Uterus (tissue), 4 donors: ENCODE data around the gene SNX3. TPM values are rescaled to one million over a fixed set of nuclear protein-coding genes. Genes with fewer than 3 reads are reported as not detected.
"Not testable (repeated sequence)": the region's sequence is repeated elsewhere in the genome, so short reads cannot be mapped to it uniquely, and the experiment has no call there.

ENCODE experiments used
- DNase-seq, 2 donors: peaks; one replicate each; pipeline ENCODE4 v3.0.0-alpha.2; 2019 to 2020
- H3K27ac ChIP-seq, 2 donors: fragments of 200-600 bp; sonication (generic); 1 replicate in 1 of 2; 2 replicates in 1 of 2; pipeline ENCODE4 v1.5.1; 2016 to 2018
- H3K27me3 ChIP-seq, 2 donors: fragments of 200-600 bp; sonication (generic); one replicate each; pipeline ENCODE4 v1.5.1; 2018 to 2019; ENCODE audit warnings: control low read depth in 1 of 2
- H3K36me3 ChIP-seq, 2 donors: fragments of 200-600 bp; sonication (generic); one replicate each; pipeline ENCODE4 v1.5.1; 2019; ENCODE audit warnings: control low read depth in 1 of 2
- H3K4me1 ChIP-seq, 2 donors: fragments of 200-600 bp; sonication (generic); one replicate each; pipeline ENCODE4 v1.5.1; 2018 to 2019; ENCODE audit warnings: control low read depth in 1 of 2
- H3K4me3 ChIP-seq, 2 donors: fragments of 200-600 bp; sonication (generic); 1 replicate in 1 of 2; 2 replicates in 1 of 2; pipeline ENCODE4 v1.5.1; 2018 to 2019; ENCODE audit warnings: mild to moderate bottlenecking in 1 of 2
- H3K9me3 ChIP-seq, 2 donors: fragments of 200-600 bp; sonication (generic); one replicate each; pipeline ENCODE4 v1.5.1; 2019; ENCODE audit warnings: control low read depth in 1 of 2
- POLR2A ChIP-seq, 2 donors: fragments of 450-650 bp; IDR thresholded peaks; one replicate each; pipeline ENCODE4 v1.6.1; 2016; ENCODE audit warnings: antibody characterized with exemption in 2 of 2, mild to moderate bottlenecking in 1 of 2, moderate library complexity in 1 of 2
- intact Hi-C: fragments of 100-400 bp; cut with DNase I; formaldehyde crosslinking; loops from one replicate; pipeline ENCODE4 v1.15.1; 2023; ENCODE audit warnings: low total_unique reads
- total RNA-seq, 4 donors: library from RNA; depleted of rRNA in 3 of 4; stranded (reverse); fragments of >200 nt in 3 of 4; gene quantifications; one replicate each; pipeline versions ENCODE4 v1.1.0 to v1.2.4, GENCODE V29; 2014 to 2023
- TF ChIP-seq, protein P1 (sequence below), 4 experiments: fragments of 200-600 bp in 2 of 4; fragments of 450-650 bp in 2 of 4; sonication (generic) in 2 of 4; IDR thresholded peaks; one replicate each; pipeline ENCODE4 v1.5.1; 2016 to 2019; ENCODE audit warnings: antibody characterized with exemption in 4 of 4, mild to moderate bottlenecking in 2 of 4, moderate library complexity in 1 of 4
- donor health status: DM: yes; HTN: yes; CAD: no.

Gene SNX3
- total RNA-seq, 4 donors from 2014 or later, result 94.3 to 215 (median 160) TPM

DNA sequence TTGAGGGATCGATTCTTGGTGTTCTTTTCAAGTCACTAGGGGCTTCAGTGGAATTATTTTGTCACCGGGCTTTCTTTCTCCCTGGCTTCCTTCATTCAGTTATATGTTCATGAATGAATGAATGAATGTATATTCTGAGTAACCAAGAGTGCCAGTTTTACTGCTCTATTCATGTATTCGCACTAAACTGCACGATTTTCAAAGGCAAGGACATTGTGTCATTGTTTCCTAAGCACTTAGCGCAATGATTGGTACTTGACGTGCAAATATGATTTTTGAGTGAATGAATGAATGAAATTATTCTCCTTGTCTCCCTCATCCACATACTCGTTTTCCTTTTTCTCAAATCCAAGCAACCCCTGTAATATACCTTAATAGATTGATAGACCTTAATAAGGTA lies 34.8 kb upstream of the SNX3 start:
- no peaks in the 10 kb centered on the region for H3K27me3 ChIP-seq

DNA sequence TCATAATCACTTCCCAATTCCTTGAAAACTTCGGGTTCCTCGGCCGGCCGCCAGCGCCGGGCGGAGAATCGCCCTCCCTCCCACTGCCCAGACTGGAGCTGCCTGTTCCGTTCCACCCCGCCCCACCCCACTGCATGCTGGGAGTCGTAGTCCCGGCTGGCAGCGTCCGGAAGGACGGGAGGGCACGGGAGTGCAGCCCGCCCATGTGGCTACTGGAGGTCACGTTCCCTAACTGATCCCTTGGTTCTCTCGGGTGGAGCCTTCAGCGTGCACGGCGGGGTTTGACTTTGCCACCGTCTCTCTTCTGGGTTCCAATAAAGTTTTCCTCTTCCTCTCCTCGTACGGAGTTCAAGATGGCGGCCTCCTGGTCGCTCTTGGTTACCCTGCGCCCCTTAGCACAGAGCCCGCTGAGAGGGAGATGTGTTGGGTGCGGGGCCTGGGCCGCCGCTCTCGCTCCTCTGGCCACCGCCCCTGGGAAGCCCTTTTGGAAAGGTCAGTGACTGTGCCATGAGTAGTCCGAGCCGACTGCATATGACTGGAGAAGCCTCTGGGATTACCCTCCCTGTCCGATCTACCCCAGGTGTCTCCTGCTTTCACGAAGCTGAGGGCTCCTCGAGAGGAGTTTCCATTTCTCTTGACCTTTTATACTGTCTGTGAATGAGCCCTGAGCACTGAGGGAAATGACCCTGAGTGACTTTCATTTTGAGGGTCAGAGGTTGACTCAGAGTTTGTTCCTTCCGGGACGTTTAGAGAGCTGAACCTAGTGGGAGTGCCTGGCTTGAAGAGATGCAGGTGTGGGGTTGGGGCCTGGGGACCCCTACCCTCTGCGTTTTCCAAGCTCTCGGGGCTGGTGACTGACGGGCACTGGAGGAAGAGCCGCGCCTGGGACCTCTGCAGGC lies 34.1 kb upstream of the SNX3 start, which contains the start of gene AFG1L:
AFG1L (plus strand) TSS at position 328 of the 899 bp plus-strand sequence; CDS start at position 354, 26 bp downstream.
- intact Hi-C loops, result loop anchor here (2.0 kb wide), 1 partner anchor 34 kb away; the partner anchor contains the start of gene SNX3
- DNase-seq, result peak; percentile 89 to 90

More for the DNA sequence above, 34.8 kb upstream of the SNX3 start:
- no peaks in the 10 kb centered on the region for H3K36me3 ChIP-seq
- no peaks in the 10 kb centered on the region for H3K4me1 ChIP-seq
- intact Hi-C loops, result loop anchor here (2.0 kb wide), 1 partner anchor 35 kb away; the partner anchor contains the start of gene SNX3
- TF ChIP-seq, protein P1, sequence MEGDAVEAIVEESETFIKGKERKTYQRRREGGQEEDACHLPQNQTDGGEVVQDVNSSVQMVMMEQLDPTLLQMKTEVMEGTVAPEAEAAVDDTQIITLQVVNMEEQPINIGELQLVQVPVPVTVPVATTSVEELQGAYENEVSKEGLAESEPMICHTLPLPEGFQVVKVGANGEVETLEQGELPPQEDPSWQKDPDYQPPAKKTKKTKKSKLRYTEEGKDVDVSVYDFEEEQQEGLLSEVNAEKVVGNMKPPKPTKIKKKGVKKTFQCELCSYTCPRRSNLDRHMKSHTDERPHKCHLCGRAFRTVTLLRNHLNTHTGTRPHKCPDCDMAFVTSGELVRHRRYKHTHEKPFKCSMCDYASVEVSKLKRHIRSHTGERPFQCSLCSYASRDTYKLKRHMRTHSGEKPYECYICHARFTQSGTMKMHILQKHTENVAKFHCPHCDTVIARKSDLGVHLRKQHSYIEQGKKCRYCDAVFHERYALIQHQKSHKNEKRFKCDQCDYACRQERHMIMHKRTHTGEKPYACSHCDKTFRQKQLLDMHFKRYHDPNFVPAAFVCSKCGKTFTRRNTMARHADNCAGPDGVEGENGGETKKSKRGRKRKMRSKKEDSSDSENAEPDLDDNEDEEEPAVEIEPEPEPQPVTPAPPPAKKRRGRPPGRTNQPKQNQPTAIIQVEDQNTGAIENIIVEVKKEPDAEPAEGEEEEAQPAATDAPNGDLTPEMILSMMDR (IDR thresholded peaks at IDR 0.05), result no peak
- TF ChIP-seq POLR2A (IDR thresholded peaks at IDR 0.05), result no peak
- no peak for DNase-seq
- H3K27ac ChIP-seq, result peak overlapping the region in 1 of 2 donors; percentile 81
- H3K9me3 ChIP-seq, result no peaks in the 10 kb centered on the region
- H3K4me3 ChIP-seq, result peak overlapping the region; percentile 55 to 64

DNA sequence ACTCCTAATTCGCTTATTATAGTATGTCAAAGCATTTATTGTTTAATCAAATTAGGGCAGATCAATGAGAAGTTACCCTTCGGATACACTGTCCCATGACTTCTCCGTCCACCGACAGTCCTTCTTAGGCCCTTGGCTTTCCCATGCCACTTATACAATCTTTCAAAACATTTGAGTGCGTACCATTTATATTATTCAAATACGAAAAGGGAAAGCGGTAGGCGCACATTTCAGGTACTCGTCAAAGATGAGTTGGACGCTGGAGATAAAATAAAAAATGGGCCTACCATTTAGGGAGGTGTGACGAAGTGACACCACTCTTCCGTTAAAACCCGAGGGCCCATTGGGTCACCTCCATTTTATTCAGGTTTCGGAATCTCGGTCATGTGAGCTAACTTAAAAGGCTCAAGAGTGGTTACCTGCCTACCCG lies 33.5 kb upstream of the SNX3 start:
- no peaks in the 10 kb centered on the region for H3K4me1 ChIP-seq
- peak overlapping the region; percentile 55 to 64 for H3K4me3 ChIP-seq
- no peaks in the 10 kb centered on the region for H3K36me3 ChIP-seq
- no peaks in the 10 kb centered on the region for H3K27me3 ChIP-seq
- no peaks in the 10 kb centered on the region for H3K9me3 ChIP-seq
- no peak for TF ChIP-seq POLR2A (IDR thresholded peaks at IDR 0.05)
- TF ChIP-seq, protein P1 (IDR thresholded peaks at IDR 0.05), result no peak
- intact Hi-C loops, result loop anchor here (2.0 kb wide), 1 partner anchor 34 kb away; the partner anchor contains the start of gene SNX3
- peak overlapping the region; percentile 80 to 81 for H3K27ac ChIP-seq
- no peak for DNase-seq

More for the DNA sequence above, 34.1 kb upstream of the SNX3 start, which contains the start of gene AFG1L:
- no peaks in the 10 kb centered on the region for H3K4me1 ChIP-seq
- TF ChIP-seq POLR2A (IDR thresholded peaks at IDR 0.05), result peak; percentile 37 to 55
- TF ChIP-seq, protein P1 (IDR thresholded peaks at IDR 0.05), result peak in 1 of 4 experiments; percentile 14
- peak within 1 kb of the TSS; percentile 80 to 81 for H3K27ac ChIP-seq
- H3K36me3 ChIP-seq, result no peaks in the 10 kb centered on the region
- no peaks in the 10 kb centered on the region for H3K9me3 ChIP-seq
- peak within 1 kb of the TSS; percentile 55 to 64 for H3K4me3 ChIP-seq
- H3K27me3 ChIP-seq, result no peaks in the 10 kb centered on the region

DNA sequence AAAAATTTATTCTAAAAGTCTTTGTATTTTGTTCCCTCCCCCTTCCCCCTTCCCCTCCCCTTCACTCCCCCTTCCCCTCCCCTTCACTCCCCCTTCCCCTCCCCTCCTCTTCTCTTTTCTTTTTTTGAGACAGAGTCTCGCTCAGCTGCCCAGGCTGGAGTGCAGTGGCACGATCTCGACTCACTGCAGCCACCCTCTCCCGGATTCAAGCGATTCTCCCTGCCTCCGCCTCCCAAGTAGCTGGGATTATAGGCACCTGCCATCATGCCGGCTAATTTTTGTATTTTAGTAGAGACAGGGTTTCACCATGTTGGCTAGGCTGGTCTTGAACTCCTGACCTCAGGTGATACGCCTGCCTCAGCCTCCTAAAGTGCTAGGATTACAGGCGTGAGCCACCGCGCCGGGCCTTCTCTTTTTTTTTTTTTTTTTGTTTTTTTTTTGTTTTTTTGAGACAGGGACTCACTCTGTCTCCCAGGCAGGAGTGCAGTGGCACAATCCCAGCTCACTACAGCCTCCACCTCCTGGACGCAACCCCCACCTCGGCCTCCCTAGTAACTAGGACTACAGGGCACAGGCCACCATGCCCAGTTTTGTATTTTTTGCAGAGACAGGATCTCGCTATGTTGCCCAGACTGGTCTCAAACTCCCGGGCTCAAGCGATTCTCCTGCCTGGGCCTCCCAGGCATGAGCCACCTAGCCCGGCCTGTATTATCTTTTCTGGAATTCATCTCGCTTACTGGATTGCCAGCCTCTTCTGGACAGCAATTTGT lies 32.9 kb upstream of the SNX3 start:
- Histone ChIP-seq H3K27me3 (no peaks in the 10 kb centered on the region), H3K27ac (peak overlapping the region; percentile 80 to 81), H3K4me3 (peak overlapping the region in 1 of 2 donors; percentile 64), H3K4me1 (no peaks in the 10 kb centered on the region), H3K9me3 (no peaks in the 10 kb centered on the region), H3K36me3 (no peaks in the 10 kb centered on the region)
- TF ChIP-seq, protein P1 (IDR thresholded peaks at IDR 0.05), result no peak
- TF ChIP-seq POLR2A (IDR thresholded peaks at IDR 0.05), result no peak
- intact Hi-C loops, result loop anchor here (2.0 kb wide), 1 partner anchor 33 kb away; the partner anchor contains the start of gene SNX3
- DNase-seq, result peak; percentile 13 to 15

DNA sequence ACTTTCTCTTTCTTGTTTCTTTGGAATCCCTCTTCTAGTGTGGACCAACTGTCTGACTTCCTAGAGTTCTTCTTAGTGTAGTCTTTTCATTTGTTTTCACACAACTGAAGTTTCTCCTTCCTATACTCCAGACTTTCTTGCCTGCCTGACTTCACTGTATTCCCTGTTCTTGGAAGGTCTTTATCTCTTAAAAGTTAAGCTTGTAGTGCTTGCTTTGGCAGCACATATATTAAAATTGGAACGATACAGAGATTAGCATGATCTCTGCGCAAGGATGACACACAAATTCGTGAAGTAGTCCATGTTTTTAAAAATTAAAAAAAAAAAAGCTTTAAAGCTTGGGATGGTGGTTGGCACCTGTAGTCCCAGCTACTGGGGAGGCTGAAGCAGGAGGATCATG lies 31.7 kb upstream of the SNX3 start:
- H3K27ac ChIP-seq, H3K36me3 ChIP-seq, intact Hi-C loops, H3K4me3 ChIP-seq, H3K9me3 ChIP-seq, DNase-seq, H3K4me1 ChIP-seq, H3K27me3 ChIP-seq: not testable (repeated sequence)
